ENCODE results near the gene MTNR1A. TPM values are rescaled to one million over a fixed set of nuclear protein-coding genes. Genes with fewer than 3 reads are reported as not detected.

Gene MTNR1A
- total and polyA plus RNA-seq, 2 donors (not counting 3 experiments of a cell fraction or from before 2014, with no cell fraction given): not detected

GRCh38 chr4:186592966-186593586 is 37.7 kb upstream of the MTNR1A start:
- no TSS peak for BruUV-seq (replicated peaks)
- no peaks in the 10 kb centered on the region for H4K20me1 ChIP-seq (replicated peaks; ENCODE audit: control insufficient read depth, extremely low read depth, insufficient read depth, low read length)
- no peaks in the 10 kb centered on the region for H3K9me3 ChIP-seq (replicated peaks; ENCODE audit: control insufficient read depth, insufficient read depth, low read length)
- ChIA-PET CTCF (no interaction called here), POLR2A (no interaction called here)
- TF ChIP-seq CTCF (IDR thresholded peaks at IDR 0.05; ENCODE audit: extremely low read depth in 1 of 2, insufficient read depth in 1 of 2, low read depth in 1 of 2, low read length in 2 of 2) (no peak), JUN (IDR thresholded peaks at IDR 0.05; ENCODE audit: borderline replicate concordance, insufficient read depth, insufficient read length, low read depth) (no peak), MYC (IDR thresholded peaks at IDR 0.05; ENCODE audit: low read depth, low read length) (no peak), MAX (IDR thresholded peaks at IDR 0.05; ENCODE audit: insufficient read depth, insufficient read length) (no peak), FOS (IDR thresholded peaks at IDR 0.05; ENCODE audit: borderline replicate concordance, insufficient read depth, low read length) (no peak), GATA2 (IDR thresholded peaks at IDR 0.05; ENCODE audit: insufficient read depth, insufficient read length, low read depth, low read length) (no peak), POLR2AphosphoS5 (IDR thresholded peaks at IDR 0.05; ENCODE audit: insufficient read depth, low read depth, low read length) (no peak)
- H3K4me3 ChIP-seq (replicated peaks in 1 of 3; ENCODE audit: insufficient read depth in 1 of 3, low read depth in 1 of 3, low read length in 3 of 3): no peak overlapping the region
- no peaks in the 10 kb centered on the region for H3K9me1 ChIP-seq (replicated peaks; ENCODE audit: control insufficient read depth, extremely low read depth, insufficient read depth, low read length)
- no peaks in the 10 kb centered on the region for H3K4me1 ChIP-seq (ENCODE audit: control insufficient read depth, extremely low read depth, insufficient read depth, low read length)
- intact Hi-C loops (cut with micrococcal nuclease): no loop called here
- H3K79me2 ChIP-seq (ENCODE audit: control insufficient read depth, insufficient read depth, low read length): no peaks in the 10 kb centered on the region
- FAIRE-seq: no peak
- no peak overlapping the region for H2AFZ ChIP-seq (ENCODE audit: low read depth, low read length)
- H3K4me2 ChIP-seq (ENCODE audit: insufficient read depth, low read length): no peak overlapping the region
- no peak for DNase-seq (ENCODE audit: low read depth, low spot score)
- no peaks in the 10 kb centered on the region for H3K36me3 ChIP-seq (ENCODE audit: control insufficient read depth in 2 of 2, extremely low read depth in 1 of 2, insufficient read depth in 2 of 2, low read length in 2 of 2)
- no peak overlapping the region for H3K27ac ChIP-seq (ENCODE audit: insufficient read depth, low read depth, low read length)
- H3K27me3 ChIP-seq (ENCODE audit: control insufficient read depth in 2 of 2, insufficient read depth in 2 of 2, low read length in 2 of 2): no peaks in the 10 kb centered on the region
- dilution Hi-C loops (cut with MboI; ENCODE audit: extremely low pct_ligation_motif_present, low sequenced_read_pairs): no loop called here
- H3K9ac ChIP-seq (replicated peaks; ENCODE audit: extremely low read depth, insufficient read depth, low read length): no peak overlapping the region

Measured in endothelial cell of umbilical vein (primary cell).